ENCODE measurements around the gene FAM149A. TPM values are rescaled to one million over a fixed set of nuclear protein-coding genes. Genes with fewer than 3 reads are reported as not detected.

The FAM149A gene
- polyA plus RNA-seq (ENCODE audit: insufficient read length in 3 of 3): 10 to 100 TPM; 42.5 to 66.7 (median 47.9) TPM
- long read RNA-seq, donor 1: 0 reads
- long read RNA-seq, donor 2, partial matches to known transcripts: 0 of 2 reads
- long read RNA-seq, donor 2, other reads (novel, unspliced or antisense): 0 of 2 reads
- long read RNA-seq, donor 3, partial matches to known transcripts: 0 of 5 reads
- long read RNA-seq, donor 3, other reads (novel, unspliced or antisense): 0 of 5 reads
- long read RNA-seq, donor 4, partial matches to known transcripts: 0 of 3 reads
- long read RNA-seq, donor 4, other reads (novel, unspliced or antisense): 0 of 3 reads
- long read RNA-seq, donor 5: 0 reads
- long read RNA-seq, donor 6: 0 reads
- long read RNA-seq, donor 7: 0 reads
- long read RNA-seq, donor 8: 0 reads
- long read RNA-seq, donor 9, partial matches to known transcripts: 0 of 2 reads
- long read RNA-seq, donor 9, other reads (novel, unspliced or antisense): 0 of 2 reads
- long read RNA-seq, donor 10, partial matches to known transcripts: 0 of 2 reads
- long read RNA-seq, donor 10, other reads (novel, unspliced or antisense): 0 of 2 reads
- long read RNA-seq, donor 11, partial matches to known transcripts: 0 of 1 reads
- long read RNA-seq, donor 11, other reads (novel, unspliced or antisense): 0 of 1 reads
- long read RNA-seq, donor 12, partial matches to known transcripts: 0 of 2 reads
- long read RNA-seq, donor 12, other reads (novel, unspliced or antisense): 0 of 2 reads
- long read RNA-seq, donor 13: 0 reads
- long read RNA-seq, donor 14, partial matches to known transcripts: 0 of 2 reads
- long read RNA-seq, donor 14, other reads (novel, unspliced or antisense): 0 of 2 reads
- long read RNA-seq, donor 15: 0 reads
- long read RNA-seq, donor 16, partial matches to known transcripts: 0 of 3 reads
- long read RNA-seq, donor 16, other reads (novel, unspliced or antisense): 0 of 3 reads

DNA sequence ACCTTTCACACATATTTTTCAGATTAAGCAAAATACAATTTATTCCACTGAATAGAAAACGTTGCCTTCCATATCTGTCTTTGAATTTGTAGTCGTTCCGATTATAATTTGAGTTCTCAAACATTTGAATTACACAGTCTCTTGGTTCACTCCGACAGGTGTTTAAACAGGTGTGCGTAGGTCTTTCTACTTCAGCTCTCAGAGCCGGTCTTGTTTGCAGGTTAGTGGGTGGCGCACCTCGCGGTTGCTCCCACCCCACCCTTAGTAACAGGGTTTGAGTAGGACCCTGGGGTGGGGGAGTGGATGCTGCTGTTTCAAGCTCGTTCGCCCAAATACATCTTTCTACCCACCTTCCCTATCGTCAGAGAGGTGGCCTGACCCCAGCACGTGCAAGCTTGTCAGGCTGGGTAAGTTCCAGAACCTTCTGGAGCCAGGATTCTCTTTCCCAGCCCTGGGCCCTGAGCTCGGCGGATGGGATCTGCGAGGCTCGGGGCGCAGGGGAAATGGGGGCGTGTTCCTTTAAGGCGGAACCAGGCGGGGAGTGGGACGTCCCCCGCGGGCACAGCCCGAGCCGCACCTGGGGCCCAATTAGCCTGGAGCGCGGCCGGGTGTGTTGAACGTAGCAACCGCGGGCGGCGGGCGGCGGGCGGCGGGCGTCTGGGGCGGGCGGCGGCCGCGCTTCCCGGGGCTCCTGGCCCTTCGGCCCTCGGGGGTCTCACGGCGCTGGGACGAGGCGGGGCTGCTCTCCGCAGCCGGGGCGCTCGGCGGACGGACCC lies at the start of gene FAM149A:
TSS of gene FAM149A (plus strand) at position 591 of the 776 bp plus-strand sequence.
- peak in 1 of 11 donors; percentile 18 for DNase-seq (ENCODE audit: extremely low read depth in 1 of 11, low read depth in 9 of 11, low spot score in 4 of 11)

- no peak for DNase-seq (ENCODE audit: extremely low read depth in 1 of 11, low read depth in 9 of 11, low spot score in 4 of 11)
Observed at GRCh38 chr4:186058253-186058979, 46.1 kb upstream of the FAM149A start.

GRCh38 chr4:186058980-186059316 lies 45.6 kb upstream of the FAM149A start:
- DNase-seq (ENCODE audit: extremely low read depth in 1 of 11, low read depth in 9 of 11, low spot score in 4 of 11): no peak

GRCh38 chr4:186061921-186062320 lies 42.6 kb upstream of the FAM149A start:
- no peak for DNase-seq (ENCODE audit: extremely low read depth in 1 of 11, low read depth in 9 of 11, low spot score in 4 of 11)

- DNase-seq (ENCODE audit: extremely low read depth in 1 of 11, low read depth in 9 of 11, low spot score in 4 of 11): peak in 9 of 11 donors; percentile 33 to 69 (median 51)
Observed at GRCh38 chr4:186067757-186068385, 36.6 kb upstream of the FAM149A start.

DNA sequence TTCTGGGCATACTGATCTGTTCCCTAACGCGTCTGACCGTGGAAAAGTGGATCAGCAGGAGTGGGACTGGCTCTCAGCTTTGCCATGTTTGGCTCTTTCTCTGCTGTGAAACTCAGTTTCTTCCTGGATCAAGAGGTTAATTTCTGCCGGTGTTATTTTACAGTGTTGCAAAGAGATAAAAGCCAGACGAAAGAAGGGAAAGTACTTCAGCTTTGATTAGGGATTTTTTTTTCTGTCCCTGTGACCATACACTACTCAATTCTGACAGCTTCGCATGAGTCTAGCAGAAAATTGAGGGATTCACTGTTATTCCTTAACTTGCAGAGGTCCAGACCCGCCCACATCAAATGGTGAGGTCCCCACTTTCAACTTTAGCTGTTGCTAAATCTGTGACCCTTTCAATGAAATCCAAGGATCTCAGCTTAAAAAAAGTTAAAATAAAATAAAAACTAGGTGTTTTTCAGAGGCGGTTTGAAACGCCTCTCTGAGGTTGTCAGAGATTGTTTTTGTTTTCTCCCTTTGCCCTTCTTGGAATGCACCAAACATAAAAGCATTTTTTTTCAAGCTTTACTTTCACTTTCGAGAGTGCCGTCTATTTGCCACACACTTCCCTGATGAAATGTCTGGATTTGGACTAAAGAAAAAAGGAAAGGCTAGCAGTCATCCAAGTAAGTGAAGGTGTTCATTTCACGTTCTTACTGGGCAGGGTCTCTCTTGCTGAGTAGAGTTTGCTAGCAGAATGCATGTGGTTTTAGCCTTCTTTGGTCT lies 35.7 kb upstream of the FAM149A start, which contains the start of gene TLR3:
TSS of gene TLR3 (plus strand) at position 576 of the 768 bp plus-strand sequence. CDS start 7,464 bp downstream, outside the sequence.
- peak in 3 of 11 donors; percentile 24 to 47 (median 38) for DNase-seq (ENCODE audit: extremely low read depth in 1 of 11, low read depth in 9 of 11, low spot score in 4 of 11)

DNA sequence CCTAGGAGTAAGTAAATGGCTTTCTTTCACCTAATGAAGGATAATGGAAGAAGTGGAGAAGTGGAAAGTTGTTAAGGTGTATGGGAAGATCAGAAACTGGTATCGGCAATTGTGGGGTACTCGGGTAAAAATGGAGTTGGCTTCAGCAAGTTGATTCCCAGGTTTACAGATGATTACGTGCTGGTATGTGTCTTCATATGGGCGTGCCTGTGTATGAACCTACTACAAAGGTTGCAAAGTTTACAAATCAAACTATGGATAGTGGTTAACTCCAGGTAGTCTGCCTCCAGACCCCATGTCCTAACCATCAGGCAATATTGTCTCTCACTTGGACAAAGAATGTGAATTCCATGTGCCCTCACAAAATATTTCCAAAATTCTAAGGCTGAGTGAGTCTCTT lies 34.8 kb upstream of the FAM149A start:
- no peak for DNase-seq (ENCODE audit: extremely low read depth in 1 of 11, low read depth in 9 of 11, low spot score in 4 of 11)

- no peak for DNase-seq (ENCODE audit: extremely low read depth in 1 of 11, low read depth in 9 of 11, low spot score in 4 of 11)
Observed at GRCh38 chr4:186072516-186072915, 32.0 kb upstream of the FAM149A start.

- no peak for DNase-seq (ENCODE audit: extremely low read depth in 1 of 11, low read depth in 9 of 11, low spot score in 4 of 11)
Observed at GRCh38 chr4:186074189-186074588, 30.3 kb upstream of the FAM149A start.

DNA sequence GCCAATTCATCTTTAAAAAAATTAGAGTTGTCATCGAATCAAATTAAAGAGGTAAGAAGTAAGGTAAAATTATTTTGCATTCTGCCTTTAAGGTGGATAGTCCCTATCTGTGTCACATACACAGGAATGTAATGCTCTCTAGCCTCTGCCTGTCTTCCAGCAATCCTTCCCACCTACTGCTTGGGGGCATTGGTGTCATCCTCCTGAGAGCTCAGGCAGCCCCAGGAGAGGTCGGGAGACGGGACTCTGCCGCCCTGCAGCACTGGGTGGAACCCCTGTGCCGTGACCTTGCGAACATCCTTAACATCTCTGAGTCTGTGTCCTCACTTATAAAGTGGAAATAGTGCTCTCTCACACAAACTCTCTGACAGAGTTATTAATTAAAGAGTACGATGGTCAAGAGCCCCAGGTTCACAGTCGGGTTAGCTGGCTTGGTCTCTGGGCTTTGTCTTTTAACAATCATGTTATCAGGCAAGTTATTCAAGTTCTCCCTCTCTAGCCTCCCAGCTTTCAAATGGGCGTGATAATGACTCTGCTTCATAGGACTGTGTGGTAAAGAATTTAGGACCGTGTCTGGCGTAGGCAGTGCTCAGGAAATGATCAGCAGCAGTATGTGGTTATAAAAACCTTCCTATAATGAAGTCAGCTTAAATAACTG lies 25.4 kb upstream of the FAM149A start:
- DNase-seq (ENCODE audit: extremely low read depth in 1 of 11, low read depth in 9 of 11, low spot score in 4 of 11): no peak

GRCh38 chr4:186079694-186080093 lies 24.8 kb upstream of the FAM149A start:
- DNase-seq (ENCODE audit: extremely low read depth in 1 of 11, low read depth in 9 of 11, low spot score in 4 of 11): no peak

- no peak for DNase-seq (ENCODE audit: extremely low read depth in 1 of 11, low read depth in 9 of 11, low spot score in 4 of 11)
Observed at GRCh38 chr4:186081202-186081807, 23.2 kb upstream of the FAM149A start.

GRCh38 chr4:186082221-186082620 lies 22.3 kb upstream of the FAM149A start:
- no peak for DNase-seq (ENCODE audit: extremely low read depth in 1 of 11, low read depth in 9 of 11, low spot score in 4 of 11)

DNA sequence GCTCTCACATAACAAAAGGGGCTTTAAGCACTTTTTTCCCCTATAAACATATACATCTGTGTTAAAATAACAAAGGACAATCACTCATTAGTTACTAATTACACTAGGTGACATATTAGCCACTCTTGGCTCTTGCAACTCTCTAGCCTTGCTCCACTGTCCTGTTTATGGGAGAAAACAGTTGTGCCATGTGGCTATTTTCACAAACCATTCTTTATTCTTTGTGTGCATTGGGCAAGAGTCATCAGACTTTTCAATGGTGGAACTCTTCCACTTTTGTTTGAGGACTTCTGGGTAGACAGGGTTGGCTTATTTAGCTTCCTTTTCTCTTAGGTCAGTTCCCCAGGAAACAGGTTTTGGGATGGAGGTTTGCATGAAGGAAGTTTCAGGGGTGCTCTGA lies 16.0 kb upstream of the FAM149A start:
- no peak for DNase-seq (ENCODE audit: extremely low read depth in 1 of 11, low read depth in 9 of 11, low spot score in 4 of 11)

- DNase-seq (ENCODE audit: extremely low read depth in 1 of 11, low read depth in 9 of 11, low spot score in 4 of 11): no peak
Observed at GRCh38 chr4:186092296-186092695, 12.2 kb upstream of the FAM149A start.

DNA sequence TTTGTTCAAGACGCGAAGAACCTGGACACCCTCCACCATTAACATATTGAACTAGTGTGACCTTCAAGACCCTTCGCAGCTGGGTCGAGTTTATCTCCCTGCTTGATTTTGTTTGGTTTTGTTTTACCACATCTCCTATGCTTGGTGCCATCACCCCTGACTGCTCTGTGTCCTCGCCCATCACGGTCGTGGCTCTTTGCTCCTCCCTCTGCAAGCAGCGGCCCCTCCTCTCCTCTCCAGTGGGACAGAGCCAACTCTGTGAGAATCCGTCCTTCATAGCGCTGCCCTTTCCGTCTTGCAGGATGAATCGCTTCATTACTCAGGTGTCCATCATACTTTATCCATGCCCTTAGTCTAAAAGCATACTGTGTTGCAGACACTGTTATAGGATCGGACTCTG lies 9.1 kb upstream of the FAM149A start:
- no peak for DNase-seq (ENCODE audit: extremely low read depth in 1 of 11, low read depth in 9 of 11, low spot score in 4 of 11)
